RPMI8226 (cell line): ENCODE measurements around the gene SLC32A1.
A peak's percentile ranks its signal among the peaks of the same experiment; 100 is the strongest.

ENCODE experiments used
- DNase-seq: peaks from one replicate; pipeline ENCODE4 v3.0.0-alpha.2; 2015

SLC32A1 gene, protein sequence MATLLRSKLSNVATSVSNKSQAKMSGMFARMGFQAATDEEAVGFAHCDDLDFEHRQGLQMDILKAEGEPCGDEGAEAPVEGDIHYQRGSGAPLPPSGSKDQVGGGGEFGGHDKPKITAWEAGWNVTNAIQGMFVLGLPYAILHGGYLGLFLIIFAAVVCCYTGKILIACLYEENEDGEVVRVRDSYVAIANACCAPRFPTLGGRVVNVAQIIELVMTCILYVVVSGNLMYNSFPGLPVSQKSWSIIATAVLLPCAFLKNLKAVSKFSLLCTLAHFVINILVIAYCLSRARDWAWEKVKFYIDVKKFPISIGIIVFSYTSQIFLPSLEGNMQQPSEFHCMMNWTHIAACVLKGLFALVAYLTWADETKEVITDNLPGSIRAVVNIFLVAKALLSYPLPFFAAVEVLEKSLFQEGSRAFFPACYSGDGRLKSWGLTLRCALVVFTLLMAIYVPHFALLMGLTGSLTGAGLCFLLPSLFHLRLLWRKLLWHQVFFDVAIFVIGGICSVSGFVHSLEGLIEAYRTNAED

DNA sequence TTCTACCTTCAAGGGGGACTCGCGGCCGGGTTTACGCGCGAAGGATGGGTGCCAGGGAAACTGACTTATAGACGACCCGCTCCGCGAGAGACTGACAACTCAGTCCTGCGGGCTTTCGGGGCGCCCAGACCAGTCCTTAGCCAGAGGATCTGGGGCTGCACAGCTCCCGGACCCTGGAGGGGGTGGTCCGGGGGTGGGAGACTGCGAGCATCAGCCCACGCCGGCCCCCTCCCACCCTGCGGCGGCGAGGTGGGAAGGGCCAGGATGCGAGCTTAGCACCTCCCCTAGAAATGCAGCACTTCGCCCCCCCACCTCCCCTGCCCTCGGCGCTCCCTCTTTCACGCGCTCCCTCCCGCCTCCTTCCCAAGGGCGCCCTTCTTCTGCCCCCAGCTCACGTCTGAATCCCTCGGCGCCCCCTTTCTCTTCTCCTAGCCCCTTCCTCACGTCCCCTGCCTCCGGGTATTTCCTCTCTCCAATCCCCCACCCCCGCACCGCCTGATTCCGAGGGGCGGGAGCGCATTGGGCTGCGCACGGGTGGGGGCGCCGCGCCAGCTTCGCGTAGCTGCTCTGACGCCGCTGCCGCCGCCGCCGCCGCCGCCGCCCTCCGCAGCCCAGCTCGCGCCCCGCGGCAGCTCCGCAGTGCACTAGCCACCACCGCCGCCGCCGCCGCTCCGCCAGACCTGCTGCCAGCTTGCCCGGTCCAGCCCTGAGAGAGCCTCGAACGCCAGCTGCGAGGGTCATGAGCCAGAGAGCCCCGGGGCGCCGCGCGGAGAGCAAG, at the start of gene SLC32A1:
TSS of gene SLC32A1 (plus strand) at position 639 of the 778 bp plus-strand sequence. CDS start 239 bp downstream, outside the sequence.
- DNase-seq = no peak

DNA sequence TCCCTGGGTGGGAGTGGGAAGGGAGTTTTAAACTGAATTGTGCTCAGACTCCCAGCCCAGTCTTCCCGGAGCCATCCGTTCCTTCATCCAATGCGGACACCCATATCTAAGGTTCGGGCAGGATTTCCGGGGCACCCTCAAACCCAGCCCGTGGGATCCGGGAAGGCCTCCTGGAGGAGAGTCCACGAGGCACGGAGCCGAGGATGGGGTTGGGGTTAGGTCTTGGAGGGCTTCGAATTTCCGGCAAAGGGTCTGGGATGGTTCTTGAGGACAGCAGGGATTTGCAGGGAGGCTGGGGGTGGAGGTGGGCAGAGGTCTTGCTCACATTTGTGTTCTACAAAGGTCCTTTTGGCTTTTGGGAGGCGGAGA, 49.5 kb upstream of the SLC32A1 start:
- DNase-seq = no peak

DNA sequence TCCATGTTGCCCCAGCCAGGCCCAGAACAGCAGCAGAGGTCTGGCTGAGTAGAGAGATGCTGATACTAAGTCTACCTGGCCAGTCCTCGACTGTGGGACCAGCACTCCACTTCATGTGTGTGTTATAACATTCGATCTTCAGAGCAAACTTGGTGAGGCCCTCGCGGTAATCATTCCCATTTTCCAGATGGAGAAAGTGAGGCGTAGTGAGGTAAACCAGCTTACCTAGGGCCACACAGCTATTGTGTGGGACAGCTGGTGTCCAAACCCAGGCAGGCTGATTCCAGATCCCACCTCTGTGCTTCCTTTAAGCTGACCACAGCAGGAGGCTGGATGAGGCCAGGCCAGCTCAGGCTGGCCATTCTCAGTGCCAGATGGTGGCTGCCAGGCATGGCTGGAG, 47.7 kb upstream of the SLC32A1 start:
- DNase-seq = no peak

DNA sequence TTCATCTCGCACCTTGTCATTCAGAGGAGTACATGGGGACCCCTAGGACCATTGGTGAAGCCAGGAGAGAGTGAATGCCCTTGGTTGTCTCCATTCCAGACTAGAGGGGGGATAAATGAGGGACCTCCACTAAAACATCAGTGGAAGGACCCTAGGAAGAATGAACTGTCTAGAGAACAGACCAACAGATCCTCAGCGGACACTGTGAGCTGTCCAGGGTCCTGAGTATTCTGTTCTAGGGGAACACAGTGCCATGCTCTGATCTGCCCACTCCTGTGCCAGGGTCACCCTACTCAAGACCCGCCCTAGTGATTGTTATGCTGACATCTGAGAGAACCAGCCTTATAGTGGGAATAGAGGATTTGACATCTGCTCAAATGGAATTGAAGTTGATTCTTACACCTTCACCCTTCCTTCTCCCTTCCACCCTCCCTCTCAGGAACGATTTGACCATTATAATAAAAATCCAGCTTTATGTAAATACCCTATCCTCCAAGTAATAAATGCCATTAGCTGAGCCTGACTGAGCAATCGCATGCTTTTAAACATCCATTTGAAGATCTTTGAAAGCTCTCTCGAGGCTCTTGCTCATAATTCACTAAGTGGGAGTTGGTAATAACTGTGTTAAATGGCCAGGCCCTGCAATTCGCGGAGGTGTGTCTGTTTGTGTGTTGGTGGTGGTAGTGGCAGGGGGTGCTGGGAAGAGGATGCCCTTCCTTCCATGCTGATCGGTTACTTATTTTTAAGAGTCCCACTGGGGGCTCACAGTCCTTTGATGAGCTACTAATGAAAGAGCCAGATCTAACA, 43.6 kb upstream of the SLC32A1 start:
- DNase-seq = peak; percentile 61

DNA sequence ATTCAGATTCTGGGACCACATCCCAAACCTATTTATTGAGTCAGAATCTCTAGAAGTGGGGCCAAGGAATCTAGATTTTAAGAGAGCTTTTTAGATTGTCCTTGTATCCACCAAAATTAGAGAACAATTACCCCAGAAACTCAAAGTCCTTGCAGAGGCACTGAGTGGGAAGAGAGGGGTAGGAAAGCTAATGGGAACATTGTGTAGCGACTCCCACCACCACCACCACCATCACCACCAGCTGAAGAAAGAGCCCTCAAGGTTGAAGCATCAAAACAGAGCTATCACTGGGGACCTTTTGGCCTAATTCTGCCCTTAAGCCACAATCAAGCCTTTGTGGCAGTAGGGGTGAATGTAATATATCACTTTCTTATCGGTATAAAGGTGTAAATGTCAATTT, 39.0 kb upstream of the SLC32A1 start:
- DNase-seq = no peak

DNA sequence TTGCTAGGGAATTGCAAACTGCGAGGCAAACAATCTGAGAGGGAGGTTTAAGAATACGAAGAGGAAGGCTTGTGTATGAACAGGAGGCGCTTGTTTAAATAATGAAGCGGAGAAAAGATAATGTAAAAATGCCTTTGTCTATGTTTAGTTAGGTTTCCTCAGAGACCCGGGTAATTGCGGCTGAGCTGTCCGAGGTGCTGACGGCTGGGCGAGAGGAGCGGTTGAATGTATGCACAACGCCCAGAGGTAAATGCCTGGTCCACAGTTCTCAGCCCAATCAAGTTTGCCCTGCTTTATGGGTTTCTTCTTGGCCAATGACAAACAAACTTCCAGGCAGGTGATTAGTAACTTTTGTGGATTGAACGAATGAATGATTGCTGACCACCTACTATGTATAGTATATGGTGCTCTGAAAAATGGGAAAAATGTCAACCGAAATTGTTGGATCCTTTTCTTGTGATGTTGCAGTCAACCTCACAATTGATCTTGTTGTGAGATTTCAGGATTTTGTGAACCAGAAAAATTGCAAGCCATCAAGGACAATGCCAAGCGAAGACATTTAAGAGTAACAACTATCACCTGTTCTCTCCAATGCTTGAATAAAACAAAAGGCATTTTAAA, 38.3 kb upstream of the SLC32A1 start:
- peak; percentile 58 for DNase-seq

DNA sequence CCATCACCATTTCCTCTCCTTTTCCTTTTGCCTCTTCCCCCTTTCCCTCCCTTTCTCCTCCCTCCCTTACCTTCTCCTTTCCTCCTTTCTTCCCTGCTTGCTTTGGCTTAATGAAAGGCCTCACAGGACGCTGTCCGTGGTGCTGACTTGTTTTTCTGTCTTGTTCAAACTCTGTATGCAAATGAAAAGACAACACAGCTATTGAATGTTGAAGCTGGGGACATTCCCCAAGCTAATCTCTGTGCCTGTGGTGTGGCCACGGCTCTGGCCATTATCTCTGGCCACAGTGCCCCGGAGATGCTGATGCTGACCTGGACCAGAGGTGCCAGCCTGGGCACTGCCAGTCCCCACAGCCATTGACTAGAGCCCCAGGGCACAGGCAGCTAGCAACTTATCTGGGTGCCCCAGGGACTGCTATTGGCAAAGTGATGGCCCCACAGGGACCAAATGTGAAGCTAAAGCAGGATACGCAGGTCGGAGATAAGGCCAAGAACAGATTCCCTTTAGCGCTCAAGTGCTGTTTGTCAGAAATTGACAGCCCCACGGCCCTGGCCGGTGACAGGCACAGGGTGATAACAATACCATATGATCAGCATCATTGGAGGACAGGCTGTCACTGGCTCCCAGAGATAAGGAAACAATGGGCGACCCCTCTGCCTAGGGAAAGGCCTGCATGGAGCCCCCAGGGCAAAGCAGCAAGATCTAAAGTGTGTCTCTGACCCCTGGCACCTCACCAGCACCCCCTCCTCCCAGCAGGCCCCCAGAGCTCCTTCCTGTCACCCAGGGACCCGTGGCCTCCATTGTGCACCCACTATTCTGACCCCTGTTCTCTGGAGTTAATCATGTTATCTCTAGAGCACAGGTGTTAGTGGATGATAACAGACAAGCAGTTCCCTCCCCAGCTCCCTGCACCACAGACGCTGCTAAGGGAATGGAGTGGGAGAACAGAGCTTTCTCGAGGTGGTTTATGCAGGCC, 31.6 kb upstream of the SLC32A1 start:
- peak; percentile 66 for DNase-seq

DNA sequence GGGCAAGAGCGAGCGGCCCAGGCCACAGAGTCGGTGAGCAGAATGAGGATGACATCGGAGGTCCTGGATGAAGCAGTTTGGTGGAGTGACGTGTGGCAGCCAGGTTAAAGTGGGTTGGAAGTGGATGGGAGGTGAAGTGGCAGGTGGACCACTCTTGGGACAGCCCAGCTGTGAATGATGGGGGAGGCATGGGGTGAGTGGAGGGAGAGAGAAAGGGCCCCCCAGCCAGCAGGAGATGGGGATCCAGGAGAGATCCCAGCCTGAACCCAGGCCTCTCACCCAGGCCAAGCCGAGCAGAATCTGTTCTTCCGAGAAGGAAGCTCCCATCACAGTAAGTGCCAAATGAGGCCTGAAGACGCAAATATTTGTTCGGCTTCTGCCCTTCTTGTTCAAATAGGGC, 27.0 kb upstream of the SLC32A1 start:
- no peak for DNase-seq

DNA sequence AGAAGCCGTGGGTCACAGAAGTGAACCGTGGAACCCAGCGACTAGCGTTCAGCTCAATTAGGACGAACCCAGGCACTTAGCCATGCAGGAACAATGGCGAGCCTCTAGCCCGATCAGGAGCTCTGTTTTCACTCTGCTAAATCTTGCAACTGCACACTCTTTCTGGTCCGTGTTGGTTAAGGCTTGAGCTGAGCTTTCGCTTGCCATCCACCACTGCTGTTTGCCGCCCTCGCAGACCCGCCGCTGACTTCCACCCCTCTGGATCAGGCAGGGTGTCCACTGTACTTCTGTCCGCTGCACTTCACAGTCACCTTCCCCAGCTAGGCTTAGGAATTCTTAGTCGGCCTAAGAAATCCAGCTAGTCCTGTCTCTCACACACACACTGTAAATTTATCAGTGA, 25.7 kb upstream of the SLC32A1 start:
- no peak for DNase-seq

DNA sequence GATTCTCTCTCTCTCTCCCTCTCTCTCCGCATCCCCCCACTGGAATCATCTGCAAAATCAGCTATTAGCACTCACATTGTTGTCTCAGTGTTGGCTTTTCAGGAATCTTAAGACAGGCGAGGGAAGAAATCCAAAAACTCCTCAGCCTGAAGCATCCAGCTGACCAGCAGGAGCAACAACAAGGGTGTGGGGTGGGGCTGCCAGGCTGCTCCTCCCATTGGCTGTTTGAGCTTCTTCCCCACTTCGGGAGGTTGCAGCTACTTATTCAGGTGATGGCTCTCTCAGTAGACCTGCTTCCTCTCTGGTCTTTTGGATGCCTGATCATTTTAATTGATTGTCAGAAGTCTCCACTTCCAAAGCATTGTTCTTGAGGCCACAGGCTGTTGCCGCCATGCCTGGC, 24.1 kb upstream of the SLC32A1 start:
- no peak for DNase-seq

DNA sequence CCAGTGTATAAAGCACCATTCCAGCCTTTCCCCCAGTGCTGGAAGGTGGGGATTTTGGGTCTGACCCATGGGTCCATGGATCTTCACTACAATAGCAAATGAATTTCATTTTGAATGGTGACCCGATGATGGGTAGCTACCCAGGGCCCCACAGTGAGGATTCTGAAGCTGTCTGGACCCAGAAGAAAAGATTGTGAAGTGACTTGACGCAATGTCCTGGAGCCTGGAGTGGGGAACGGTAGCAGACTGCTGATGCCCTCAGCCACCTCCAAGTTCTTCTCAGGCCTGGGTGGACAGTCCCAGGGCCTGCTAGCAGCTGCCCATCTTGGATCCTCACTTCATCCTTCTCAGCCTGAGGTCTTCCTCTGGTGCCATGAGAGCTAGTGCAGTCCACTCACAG, 23.4 kb upstream of the SLC32A1 start:
- no peak for DNase-seq

DNA sequence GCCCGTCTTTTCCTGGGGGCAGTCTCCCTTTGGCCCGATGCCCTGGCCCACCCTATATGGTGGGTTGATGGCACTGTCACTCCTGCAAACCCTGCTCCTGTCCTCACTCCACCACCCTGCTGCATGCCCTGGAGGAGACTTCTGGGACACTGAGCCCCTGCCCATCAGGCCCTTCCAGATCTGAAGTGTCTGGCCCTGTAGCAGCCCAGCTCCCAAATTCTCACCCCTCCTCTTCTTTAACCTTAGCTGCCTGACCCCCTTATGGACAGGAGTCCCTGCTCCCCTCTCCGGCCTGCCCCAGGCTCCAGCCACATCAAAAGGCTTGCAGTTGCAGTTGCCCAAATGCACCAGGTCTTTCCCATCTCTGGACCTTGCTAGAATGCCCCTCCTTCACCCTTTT, 20.8 kb upstream of the SLC32A1 start:
- DNase-seq = no peak

DNA sequence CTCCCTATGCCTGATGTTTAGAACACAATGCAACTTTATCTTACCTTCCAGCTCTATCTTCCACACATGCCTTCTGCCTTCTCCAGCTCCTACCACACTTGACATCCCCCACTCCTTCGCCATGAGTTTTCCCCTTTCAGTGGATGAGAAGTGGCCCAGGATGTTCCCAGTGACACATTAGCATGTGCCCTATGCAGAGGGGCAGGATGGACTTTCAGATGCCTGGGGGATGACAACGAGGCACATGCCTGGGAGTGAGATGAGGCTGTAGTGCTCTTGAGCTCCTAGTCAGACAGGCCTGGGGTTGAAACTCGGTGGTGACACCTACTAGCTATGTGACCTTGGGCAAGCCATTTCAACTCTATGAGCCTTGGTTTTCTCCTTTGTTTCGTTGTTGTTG, 20.1 kb upstream of the SLC32A1 start:
- DNase-seq = no peak

DNA sequence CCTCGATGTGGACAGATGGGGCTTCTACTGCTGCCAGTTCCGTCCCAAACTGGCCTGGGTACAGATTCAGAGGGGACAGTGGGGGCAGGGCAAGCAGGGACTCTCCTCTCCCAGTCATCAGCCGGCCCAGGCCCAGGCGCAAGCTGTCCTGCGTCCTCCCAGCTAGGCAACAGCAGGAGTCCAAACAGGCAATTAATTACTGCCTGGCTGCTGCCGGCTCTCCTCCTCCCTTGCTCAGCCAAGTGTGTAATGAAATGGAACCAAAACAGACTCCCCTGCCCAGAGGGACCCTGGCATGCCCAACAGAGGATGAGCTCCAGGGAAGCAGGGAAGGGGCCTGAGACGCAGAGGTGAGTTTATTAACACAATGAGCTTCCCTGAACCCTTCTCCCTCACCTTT, 17.8 kb upstream of the SLC32A1 start:
- no peak for DNase-seq

DNA sequence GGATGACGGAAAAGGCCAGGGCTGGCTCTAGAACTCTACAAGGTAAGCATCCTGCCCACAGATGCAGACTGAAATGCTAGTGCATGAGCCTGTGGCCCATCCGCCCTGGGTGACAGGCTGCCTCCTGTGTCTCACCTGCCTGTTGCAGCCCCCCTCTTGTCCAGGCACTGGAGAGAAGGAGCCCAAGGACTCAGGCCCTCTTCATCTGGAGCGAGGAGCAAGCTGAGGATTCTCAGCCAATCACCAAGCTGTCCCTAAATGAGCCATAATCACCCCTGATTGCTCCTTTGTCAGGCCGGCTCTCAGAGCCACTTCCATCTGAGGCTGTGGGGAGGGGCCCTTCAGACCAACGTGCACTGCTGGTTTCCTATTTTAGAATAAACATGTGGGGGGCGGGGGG, 10.0 kb upstream of the SLC32A1 start:
- DNase-seq = no peak

DNA sequence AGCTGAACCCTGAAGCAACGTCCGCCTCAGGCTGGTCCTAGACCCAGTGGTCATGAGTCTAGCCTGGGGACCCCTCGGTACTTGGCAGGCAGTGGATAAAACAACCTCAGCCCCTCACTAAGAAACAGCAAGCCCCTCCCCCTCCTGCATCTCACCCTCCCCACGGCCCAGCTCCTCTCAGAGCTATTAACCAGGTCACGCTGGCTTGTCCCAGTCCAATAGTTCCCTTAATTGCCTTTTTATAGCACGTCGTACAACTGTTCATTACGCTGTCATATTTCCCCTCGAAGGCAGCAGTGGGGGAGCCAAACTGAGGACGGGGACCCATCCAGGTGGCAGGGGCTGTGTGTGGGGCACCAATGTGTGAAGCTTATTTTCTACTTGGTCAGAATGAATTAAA, 8.6 kb upstream of the SLC32A1 start:
- no peak for DNase-seq

DNA sequence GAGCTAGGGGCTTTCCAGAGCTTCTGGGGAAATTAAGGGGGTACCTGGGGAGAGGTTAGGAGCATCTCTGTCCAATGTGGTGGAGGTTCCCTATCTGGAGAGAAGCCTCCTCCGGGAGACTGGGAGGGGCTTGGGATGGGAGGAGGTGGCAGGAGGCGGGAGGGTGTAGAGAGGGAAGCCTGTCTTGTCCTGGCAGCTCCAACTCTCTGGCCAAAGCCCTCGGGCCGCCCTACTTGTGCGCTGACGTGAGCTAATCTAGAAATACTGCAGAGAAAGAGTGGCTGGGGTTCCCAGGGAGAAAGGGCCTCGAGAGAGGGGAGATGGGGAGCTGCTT, 1.6 kb upstream of the SLC32A1 start:
- no peak for DNase-seq

DNA sequence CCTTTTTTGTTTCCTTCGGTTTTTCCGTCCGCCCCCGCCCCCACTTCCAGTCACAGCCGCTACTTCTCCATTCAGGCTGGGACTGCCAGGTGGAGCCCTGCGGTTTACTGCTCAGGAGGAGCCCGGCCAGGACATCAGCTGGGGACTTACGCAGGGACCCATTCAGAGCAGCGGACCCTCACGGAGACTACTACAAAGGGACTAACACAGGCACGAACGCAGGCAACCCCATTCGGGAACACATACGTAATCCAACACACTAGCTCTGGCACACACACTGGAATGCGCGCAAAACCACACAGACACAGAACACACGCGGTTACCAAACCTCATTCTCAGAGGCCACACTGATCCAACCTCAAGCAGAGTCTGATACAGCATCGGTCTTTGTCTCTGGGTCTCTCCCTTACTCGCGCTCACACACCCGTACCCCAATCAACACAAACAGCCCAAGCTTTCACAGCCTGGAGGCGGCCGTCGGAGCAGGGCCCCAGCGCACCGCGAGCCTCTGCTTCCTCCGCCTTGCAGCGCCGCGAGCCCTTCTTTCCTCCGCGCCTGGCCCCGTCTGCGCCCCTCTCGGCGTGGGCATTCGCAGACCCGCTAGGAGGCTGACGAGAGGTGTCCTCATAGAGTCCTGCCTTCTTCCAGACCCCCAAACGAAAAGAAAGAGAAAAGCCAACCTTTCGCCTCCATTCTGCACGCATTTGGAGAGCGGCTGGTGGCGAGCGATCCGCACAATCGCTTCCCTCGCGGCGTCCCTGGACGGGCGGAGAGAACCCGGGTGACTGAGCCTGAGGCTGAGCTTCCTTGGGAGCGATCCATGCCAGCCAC, 1.1 kb upstream of the SLC32A1 start:
- DNase-seq = peak; percentile 36

DNA sequence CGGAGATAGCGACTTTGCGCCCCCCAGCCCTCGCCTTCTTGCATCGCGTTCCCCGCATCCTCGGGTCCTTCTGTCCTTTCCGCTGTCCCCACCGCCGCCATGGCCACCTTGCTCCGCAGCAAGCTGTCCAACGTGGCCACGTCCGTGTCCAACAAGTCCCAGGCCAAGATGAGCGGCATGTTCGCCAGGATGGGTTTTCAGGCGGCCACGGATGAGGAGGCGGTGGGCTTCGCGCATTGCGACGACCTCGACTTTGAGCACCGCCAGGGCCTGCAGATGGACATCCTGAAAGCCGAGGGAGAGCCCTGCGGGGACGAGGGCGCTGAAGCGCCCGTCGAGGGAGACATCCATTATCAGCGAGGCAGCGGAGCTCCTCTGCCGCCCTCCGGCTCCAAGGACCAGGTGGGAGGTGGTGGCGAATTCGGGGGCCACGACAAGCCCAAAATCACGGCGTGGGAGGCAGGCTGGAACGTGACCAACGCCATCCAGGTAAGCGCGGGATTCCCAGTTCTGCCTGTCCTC, 401 bp downstream of the SLC32A1 start:
- no peak for DNase-seq

DNA sequence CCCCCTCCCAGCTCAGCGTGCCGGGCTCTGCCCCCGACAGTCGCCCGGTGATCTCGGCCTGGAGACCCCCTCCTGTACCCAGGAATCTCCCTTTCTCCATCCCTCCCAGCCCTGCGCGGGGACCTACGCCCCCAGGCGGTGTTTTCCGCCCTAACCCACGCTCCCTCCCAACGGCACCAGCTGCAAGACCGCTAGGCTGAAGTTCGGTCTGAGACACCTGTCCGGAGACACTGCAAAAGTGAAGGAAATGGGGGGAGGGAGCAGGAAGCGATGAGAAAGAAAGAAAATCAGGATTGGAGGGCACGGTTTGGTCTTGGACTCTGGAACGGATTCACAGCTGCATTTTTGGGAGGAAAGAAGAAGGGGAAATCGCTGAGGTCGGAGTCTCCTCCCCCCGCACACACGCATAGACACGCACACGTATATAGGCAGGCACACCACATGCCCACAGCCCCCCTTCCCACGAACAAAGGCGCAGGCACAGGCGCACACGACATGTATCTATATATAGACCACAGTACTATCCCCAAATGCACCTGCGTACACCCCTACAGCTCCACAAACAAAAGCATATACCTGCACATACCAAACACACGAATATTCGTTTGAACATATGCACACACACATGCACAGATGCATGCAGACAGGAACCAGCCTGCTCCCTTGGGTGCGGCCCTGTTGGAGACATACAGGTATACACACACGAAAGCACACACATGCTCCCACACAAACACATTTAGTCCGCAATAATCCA, 1.0 kb downstream of the SLC32A1 start:
- DNase-seq = peak; percentile 66
